ENCODE measurements around the gene UBE2J2. TPM values are rescaled to one million over a fixed set of nuclear protein-coding genes. Genes with fewer than 3 reads are reported as not detected.

The UBE2J2 gene
- total and polyA plus RNA-seq, 2 of the 4 experiments (the other 2 are of a cell fraction) = 20.6 to 67.5 TPM

GRCh38 chr1:1318777-1319645, 45.4 kb upstream of the UBE2J2 start:
- H3K79me1 ChIP-seq (ENCODE audit: low read depth in 1 of 2, low read length in 2 of 2) = peaks cover 14 to 80% of the 10 kb centered on the region in 2 experiments
- H2BK5ac ChIP-seq (ENCODE audit: low read depth, low read length, poor library complexity, severe bottlenecking) = no peak overlapping the region
- H3K4ac ChIP-seq (ENCODE audit: low read depth, low read length) = no peak overlapping the region
- no peak overlapping the region for H2BK20ac ChIP-seq (ENCODE audit: low read depth, low read length)
- TF ChIP-seq RAD21 (IDR thresholded peaks at IDR 0.05; ENCODE audit: low read length) (no peak), MAFK (IDR thresholded peaks at IDR 0.05; ENCODE audit: low read depth, low read length) (no peak), RFX5 (IDR thresholded peaks at IDR 0.05; ENCODE audit: low read depth, low read length) (no peak), FOS (IDR thresholded peaks at IDR 0.05; ENCODE audit: low read depth, low read length) (no peak), CEBPB (IDR thresholded peaks at IDR 0.05; ENCODE audit: low read depth, low read length) (no peak), CHD1 (IDR thresholded peaks at IDR 0.05; ENCODE audit: low read depth, low read length) (no peak), POLR2A (IDR thresholded peaks at IDR 0.05; ENCODE audit: low read depth, low read length) (peak; percentile 40; the same call in 1 of the 2 replicates), MAZ (IDR thresholded peaks at IDR 0.05; ENCODE audit: borderline replicate concordance, low read depth, low read length) (no peak)
- no peak overlapping the region for H2AK5ac ChIP-seq (ENCODE audit: low read depth, low read length)
- dilution Hi-C loops (cut with HindIII; ENCODE audit: low sequenced_read_pairs, unreplicated experiment) (no loop called here), intact Hi-C loops (cut with micrococcal nuclease) (no loop called here), in situ Hi-C loops (cut with MboI; ENCODE audit: low sequenced_read_pairs) (no loop called here)
- no peaks in the 10 kb centered on the region for H3K27me3 ChIP-seq (ENCODE audit: control insufficient read depth, insufficient read depth, low read length)
- ATAC-seq (ENCODE audit: low read depth) (no peak), DNase-seq (no peak)
- no peak overlapping the region for H3K9ac ChIP-seq (ENCODE audit: low read depth, low read length)
- no peak overlapping the region for H2BK120ac ChIP-seq (ENCODE audit: low read depth, low read length)
- no peak overlapping the region for H4K5ac ChIP-seq (ENCODE audit: low read depth, low read length)
- CTCF ChIA-PET = interaction anchor here (0.6 kb wide), 1 partner anchor 40 kb away, joined by 3 read pairs; no protein-coding TSS in a partner anchor
- H3K14ac ChIP-seq (replicated peaks; ENCODE audit: low read depth, low read length) = no peak overlapping the region
- H2AFZ ChIP-seq (replicated peaks; ENCODE audit: low read length, poor library complexity) = peak overlapping the region; percentile 11
- no peak overlapping the region for H2BK15ac ChIP-seq (ENCODE audit: low read depth, low read length)
- H3K4me3 ChIP-seq (ENCODE audit: insufficient read depth, low read depth, low read length) = no peak overlapping the region
- no TSS peak for BruUV-seq (replicated peaks)
- no peak overlapping the region for H3K18ac ChIP-seq (ENCODE audit: low read depth, low read length)
- peaks cover 13% of the 10 kb centered on the region; the same call in 1 of the 2 replicates for H3K4me1 ChIP-seq (ENCODE audit: control insufficient read depth, insufficient read depth, low read length)
- no peak overlapping the region for H4K8ac ChIP-seq (ENCODE audit: low read depth in 2 of 2, low read length in 2 of 2)
- no peak overlapping the region for H4K91ac ChIP-seq (ENCODE audit: insufficient read depth, low read depth, low read length)
- no peak overlapping the region for H3K23ac ChIP-seq (ENCODE audit: low read depth, low read length)
- POLR2A ChIA-PET (ENCODE audit: unreplicated experiment) = no interaction called here
- no peak overlapping the region for H3K56ac ChIP-seq (ENCODE audit: extremely low read depth, insufficient read depth, low read length)
- H3K9me3 ChIP-seq (ENCODE audit: control insufficient read depth, insufficient read depth, low read length) = no peaks in the 10 kb centered on the region
- 0 out of 2 replicates have a peak overlapping the region, but pooled peaks have one; percentile 21 for H3K27ac ChIP-seq (ENCODE audit: insufficient read depth, low read length)
- peaks cover 72% of the 10 kb centered on the region for H4K20me1 ChIP-seq (ENCODE audit: insufficient read depth, low read length)
- H3K36me3 ChIP-seq (ENCODE audit: control insufficient read depth, insufficient read depth, low read length) = peaks cover 43% of the 10 kb centered on the region
- H2AK9ac ChIP-seq (replicated peaks; ENCODE audit: low read depth, low read length, poor library complexity) = peak overlapping the region; percentile 71
- peaks cover 4% of the 10 kb centered on the region for H3K9me1 ChIP-seq (ENCODE audit: insufficient read depth, low read length)
- no peak overlapping the region for H3K4me2 ChIP-seq (ENCODE audit: low read depth, low read length)
- WGBS, 2 experiments (ENCODE audit: extremely low coverage in 2 of 2, insufficient read length in 1 of 2) = 93% methylated on average over 13 of the region's 36 CpGs; no CpG with 5 or more reads in 1 of the 2 experiments

All from IMR-90 (cell line).